IMR-90 (cell line): ENCODE results near the gene LZIC. TPM values are rescaled to one million over a fixed set of nuclear protein-coding genes. Genes with fewer than 3 reads are reported as not detected.

Experiments
- ATAC-seq: fragments of 200-7000 bp; cut with Tn5 transposase; 2 replicates; pipeline ENCODE4 v1.9.1; 2020; ENCODE audit warnings: low read depth, mild to moderate bottlenecking, moderate library complexity
- BruUV-seq: library from RNA; stranded (reverse); fragments of 400-500 nt; replicated peaks from 2 replicates; lab custom pipeline; 2021; lab: Mats Ljungman, UMichigan
- CTCF ChIA-PET: fragments of 300-600 bp; formaldehyde crosslinking; extraction: SDS; loops from one replicate; lab custom pipeline; 2021; ENCODE audit warnings: antibody characterized with exemption; lab: Yijun Ruan, JAX
- POLR2A ChIA-PET: fragments of 300-600 bp; sonication (Branson Sonifier 250); formaldehyde crosslinking; loops from one replicate; lab custom pipeline; 2022; ENCODE audit warnings: antibody characterized with exemption; ENCODE audit not compliant: unreplicated experiment; lab: Charles Lee
- DNase-seq: peaks from one replicate; pipeline ENCODE4 v3.0.0; 2013
- H2AFZ ChIP-seq: replicated peaks from 2 replicates; pipeline ENCODE3; 2013; ENCODE audit warnings: low read length, mild to moderate bottlenecking; ENCODE audit not compliant: poor library complexity
- H2AK5ac ChIP-seq: 2 replicates; pipeline ENCODE4 v1.6.1; 2013; ENCODE audit warnings: low read depth, low read length, inconsistent platforms
- H2AK9ac ChIP-seq: replicated peaks from 2 replicates; pipeline ENCODE3; 2013; ENCODE audit warnings: mild to moderate bottlenecking, low read depth, low read length, moderate library complexity; ENCODE audit not compliant: poor library complexity
- H2BK120ac ChIP-seq: 2 replicates; pipeline ENCODE4 v1.6.1; 2013; ENCODE audit warnings: low read depth, low read length, inconsistent platforms
- H2BK15ac ChIP-seq: 3 replicates; pipeline ENCODE4 v1.6.1; 2013; ENCODE audit warnings: low read depth, low read length, inconsistent platforms
- H2BK20ac ChIP-seq: 2 replicates; pipeline ENCODE4 v1.6.1; 2013; ENCODE audit warnings: low read depth, mild to moderate bottlenecking, inconsistent platforms, low read length, moderate library complexity
- H2BK5ac ChIP-seq: 2 replicates; pipeline ENCODE4 v1.6.1; 2013; ENCODE audit warnings: mild to moderate bottlenecking, low read depth, low read length, inconsistent platforms; ENCODE audit not compliant: poor library complexity, severe bottlenecking
- H3K14ac ChIP-seq: replicated peaks from 2 replicates; pipeline ENCODE4 v1.6.1; 2013; ENCODE audit warnings: low read depth, low read length, inconsistent platforms
- H3K18ac ChIP-seq: 2 replicates; pipeline ENCODE4 v1.6.1; 2013; ENCODE audit warnings: low read depth, low read length, control low read depth
- H3K23ac ChIP-seq: 2 replicates; pipeline ENCODE4 v1.6.1; 2013; ENCODE audit warnings: low read depth, low read length, inconsistent platforms
- H3K27ac ChIP-seq: 2 replicates; pipeline ENCODE4 v1.5.1; 2013; ENCODE audit warnings: mild to moderate bottlenecking, control low read depth, low read length; ENCODE audit not compliant: insufficient read depth
- H3K27me3 ChIP-seq: 2 replicates; pipeline ENCODE4 v1.6.1; 2013; ENCODE audit warnings: low read length; ENCODE audit not compliant: control insufficient read depth, insufficient read depth
- H3K36me3 ChIP-seq: 2 replicates; pipeline ENCODE4 v1.6.1; 2013; ENCODE audit warnings: low read length, mixed read lengths; ENCODE audit not compliant: control insufficient read depth, insufficient read depth
- H3K4ac ChIP-seq: 2 replicates; pipeline ENCODE4 v1.6.1; 2013; ENCODE audit warnings: low read depth, low read length, inconsistent platforms
- H3K4me1 ChIP-seq: 2 replicates; pipeline ENCODE4 v1.6.1; 2013; ENCODE audit warnings: low read length, mixed read lengths; ENCODE audit not compliant: control insufficient read depth, insufficient read depth
- H3K4me2 ChIP-seq: 2 replicates; pipeline ENCODE4 v1.6.1; 2013; ENCODE audit warnings: low read depth, mild to moderate bottlenecking, control low read depth, low read length, moderate library complexity
- H3K4me3 ChIP-seq: 2 replicates; pipeline ENCODE4 v1.5.1; 2013; ENCODE audit warnings: low read depth, mild to moderate bottlenecking, control low read depth, low read length, moderate library complexity; ENCODE audit not compliant: insufficient read depth
- H3K56ac ChIP-seq: 2 replicates; pipeline ENCODE4 v1.6.1; 2013; ENCODE audit warnings: low read length, inconsistent platforms; ENCODE audit not compliant: insufficient read depth; ENCODE audit errors: extremely low read depth
- H3K79me1 ChIP-seq, 2 experiments: 2 replicates each; pipeline ENCODE4 v1.6.1; 2013; ENCODE audit warnings: low read length in 2 of 2, inconsistent platforms in 1 of 2, low read depth in 1 of 2
- H3K9ac ChIP-seq: 2 replicates; pipeline ENCODE4 v1.6.1; 2013; ENCODE audit warnings: low read depth, low read length, control low read depth
- H3K9me1 ChIP-seq: 2 replicates; pipeline ENCODE4 v1.6.1; 2013; ENCODE audit warnings: low read length, inconsistent platforms; ENCODE audit not compliant: insufficient read depth
- H3K9me3 ChIP-seq: 2 replicates; pipeline ENCODE4 v1.6.1; 2013; ENCODE audit warnings: low read length; ENCODE audit not compliant: control insufficient read depth, insufficient read depth
- H4K20me1 ChIP-seq: 2 replicates; pipeline ENCODE4 v1.6.1; 2013; ENCODE audit warnings: low read length, inconsistent platforms; ENCODE audit not compliant: insufficient read depth
- H4K5ac ChIP-seq: 2 replicates; pipeline ENCODE4 v1.6.1; 2013; ENCODE audit warnings: mild to moderate bottlenecking, low read depth, low read length, control low read depth
- H4K8ac ChIP-seq, 2 experiments: 2 replicates each; pipeline ENCODE4 v1.6.1; 2013; ENCODE audit warnings: low read depth in 2 of 2, low read length in 2 of 2, control low read depth in 1 of 2, inconsistent platforms in 1 of 2
- H4K91ac ChIP-seq: 2 replicates; pipeline ENCODE4 v1.6.1; 2013; ENCODE audit warnings: low read depth, low read length, inconsistent platforms; ENCODE audit not compliant: insufficient read depth
- CTCF ChIP-seq: conservative IDR thresholded peaks from 2 replicates; pipeline ENCODE4 v1.5.1; 2012; ENCODE audit warnings: mild to moderate bottlenecking, low read depth, low read length, improper control_type of control experiment
- MXI1 ChIP-seq: IDR thresholded peaks from 2 replicates; pipeline ENCODE4 v1.6.1; 2012; ENCODE audit warnings: low read depth, mild to moderate bottlenecking, low read length, moderate library complexity, borderline replicate concordance
- RCOR1 ChIP-seq: IDR thresholded peaks from 2 replicates; pipeline ENCODE4 v1.6.1; 2012; ENCODE audit warnings: mild to moderate bottlenecking, low read length, improper control_type of control experiment; ENCODE audit not compliant: insufficient replicate concordance
- RFX5 ChIP-seq: IDR thresholded peaks from 2 replicates; pipeline ENCODE4 v1.8.0; 2012; ENCODE audit warnings: low read depth, mild to moderate bottlenecking, low read length, moderate library complexity
- WGBS, 2 experiments: methylation state at CpG; one replicate each; pipeline versions ENCODE4 v1.1.5 to v1.1.7; 2013; ENCODE audit warnings: missing lambda C conversion rate in 2 of 2; ENCODE audit not compliant: insufficient read length in 1 of 2; ENCODE audit errors: extremely low coverage in 2 of 2; 5-methylcytosine and 5-hydroxymethylcytosine counted together
- dilution Hi-C: fragments of 300-500 bp; cut with HindIII; formaldehyde crosslinking; loops from one replicate; pipeline ENCODE4 v1.14.3; 2018; ENCODE audit warnings: low sequenced_read_pairs; ENCODE audit not compliant: unreplicated experiment
- in situ Hi-C: fragments of 300-500 bp; cut with MboI; formaldehyde crosslinking; loops from 3 replicates; pipeline ENCODE4 v1.14.3; 2019; ENCODE audit warnings: low sequenced_read_pairs, inconsistent platforms, mixed read lengths
- intact Hi-C: fragments of 100-400 bp; cut with micrococcal nuclease; formaldehyde crosslinking; loops from 2 replicates; pipeline ENCODE4 v1.10.0; 2022
- polyA plus RNA-seq, 3 experiments: library from polyadenylated mRNA; depleted of rRNA; stranded (reverse); fragments of >200 nt; gene quantifications; 2 replicates each; pipeline ENCODE4 v1.2.3, GENCODE V29; 2012; ENCODE audit warnings: low replicate concordance in 1 of 3
- total RNA-seq: library from RNA; depleted of rRNA; stranded (reverse); fragments of >200 nt; gene quantifications from 2 replicates; pipeline ENCODE4 v1.2.3, GENCODE V29; 2012
- TF ChIP-seq, protein P1 (sequence below): fragments of 150-350 bp; IDR thresholded peaks from 2 replicates; pipeline ENCODE4 v1.6.1; 2017; ENCODE audit warnings: mild to moderate bottlenecking, antibody characterized with exemption, low read length, low read depth

The LZIC gene
- total and polyA plus RNA-seq, 2 of the 4 experiments (the other 2 are of a cell fraction): 11.6 to 19.0 TPM

DNA sequence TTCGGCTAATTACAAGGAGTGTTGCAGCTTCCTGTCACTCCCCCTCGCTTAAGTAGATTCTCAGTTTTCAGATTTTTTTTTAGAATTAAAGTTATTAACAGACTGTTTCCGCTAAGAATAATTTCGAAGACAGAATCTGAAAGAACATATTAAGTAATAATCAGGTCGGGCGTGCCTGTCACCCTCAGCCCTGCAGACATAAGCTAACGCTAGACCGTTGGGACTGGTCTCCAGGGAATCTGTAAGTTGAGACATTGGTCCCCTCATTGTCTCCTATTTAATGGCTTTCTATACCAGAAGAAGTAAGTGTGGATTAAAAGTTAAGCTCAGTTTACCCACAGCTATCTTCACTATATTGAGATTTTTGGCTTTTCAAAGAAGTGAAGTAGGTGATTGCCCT is 14.5 kb upstream of the LZIC start:
- Histone ChIP-seq H3K9me3 (no peaks in the 10 kb centered on the region), H2AK5ac (no peak overlapping the region), H2BK20ac (no peak overlapping the region), H2BK5ac (no peak overlapping the region), H4K8ac (no peak overlapping the region), H3K4me1 (peaks cover 2% of the 10 kb centered on the region; the same call in 1 of the 2 replicates), H3K56ac (no peak overlapping the region), H4K91ac (no peak overlapping the region), H3K23ac (no peak overlapping the region), H3K18ac (no peak overlapping the region), H3K4me2 (no peak overlapping the region), H3K27ac (no peak overlapping the region), H3K4ac (no peak overlapping the region), H3K14ac (no peak overlapping the region), H3K27me3 (no peaks in the 10 kb centered on the region), H3K36me3 (no peaks in the 10 kb centered on the region; the same call in 1 of the 2 replicates), H3K9ac (no peak overlapping the region), H3K9me1 (no peaks in the 10 kb centered on the region), H4K5ac (no peak overlapping the region), H3K79me1 (peaks cover 0 to 7% of the 10 kb centered on the region in 2 experiments; a peak in 2 of 4 replicates), H2AFZ (no peak overlapping the region), H2BK15ac (no peak overlapping the region), H2BK120ac (no peak overlapping the region), H2AK9ac (no peak overlapping the region), H4K20me1 (no peaks in the 10 kb centered on the region), H3K4me3 (no peak overlapping the region)
- ChIA-PET POLR2A (no interaction called here), CTCF (no interaction called here)
- TF ChIP-seq RCOR1: no peak
- TF ChIP-seq RFX5: no peak
- TF ChIP-seq, protein P1, sequence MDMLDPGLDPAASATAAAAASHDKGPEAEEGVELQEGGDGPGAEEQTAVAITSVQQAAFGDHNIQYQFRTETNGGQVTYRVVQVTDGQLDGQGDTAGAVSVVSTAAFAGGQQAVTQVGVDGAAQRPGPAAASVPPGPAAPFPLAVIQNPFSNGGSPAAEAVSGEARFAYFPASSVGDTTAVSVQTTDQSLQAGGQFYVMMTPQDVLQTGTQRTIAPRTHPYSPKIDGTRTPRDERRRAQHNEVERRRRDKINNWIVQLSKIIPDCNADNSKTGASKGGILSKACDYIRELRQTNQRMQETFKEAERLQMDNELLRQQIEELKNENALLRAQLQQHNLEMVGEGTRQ: no peak
- no peak for TF ChIP-seq MXI1
- TF ChIP-seq CTCF: no peak
- intact Hi-C loops (loop anchor here (10.0 kb wide), 1 partner anchor 377 kb away; no protein-coding TSS in a partner anchor), dilution Hi-C loops (no loop called here), in situ Hi-C loops (loop anchor here (25.0 kb wide), 1 partner anchor 180 kb away; no protein-coding TSS in a partner anchor)
- no peak for ATAC-seq
- WGBS, 2 experiments: 80% methylated on average over 1 of the region's 8 CpGs; no CpG with 5 or more reads in 1 of the 2 experiments
- BruUV-seq: no TSS peak
- DNase-seq: no peak
